Adipocyte (in vitro differentiated cells): ENCODE measurements around the gene SUFU.

Experiments used
- DNase-seq: peaks from one replicate; pipeline ENCODE4 v3.0.0-alpha.2; 2015; ENCODE audit warnings: low read depth
- H3K27me3 ChIP-seq: replicated peaks from 2 replicates; pipeline ENCODE4 v1.7.0; 2013; ENCODE audit warnings: mild to moderate bottlenecking, low read length, moderate library complexity; ENCODE audit not compliant: control insufficient read depth, insufficient read depth
- H3K36me3 ChIP-seq: 2 replicates; pipeline ENCODE4 v1.7.0; 2013; ENCODE audit warnings: low read length, mild to moderate bottlenecking, moderate library complexity; ENCODE audit not compliant: control insufficient read depth, insufficient read depth, severe bottlenecking
- H3K4me1 ChIP-seq: 2 replicates; pipeline ENCODE4 v1.7.0; 2013; ENCODE audit warnings: mild to moderate bottlenecking, low read length, moderate library complexity; ENCODE audit not compliant: control insufficient read depth, insufficient read depth
- H3K4me3 ChIP-seq: 2 replicates; pipeline ENCODE4 v1.7.0; 2013; ENCODE audit warnings: mild to moderate bottlenecking, low read length, moderate library complexity
- H3K9ac ChIP-seq: 2 replicates; pipeline ENCODE4 v1.7.0; 2013; ENCODE audit warnings: mild to moderate bottlenecking, low read length, moderate library complexity
- H3K9me3 ChIP-seq: 2 replicates; pipeline ENCODE4 v1.7.0; 2013; ENCODE audit warnings: mild to moderate bottlenecking, low read length, moderate library complexity; ENCODE audit not compliant: control insufficient read depth

SUFU gene

GRCh38 chr10:102540023-102540422 lies 36.3 kb downstream of the SUFU start:
- no peak overlapping the region for H3K4me3 ChIP-seq
- no peak for DNase-seq
- H3K27me3 ChIP-seq: no peaks in the 10 kb centered on the region
- H3K9ac ChIP-seq: no peak overlapping the region
- H3K36me3 ChIP-seq: peaks cover 2% of the 10 kb centered on the region
- peaks cover 6% of the 10 kb centered on the region for H3K4me1 ChIP-seq
- H3K9me3 ChIP-seq: no peaks in the 10 kb centered on the region

GRCh38 chr10:102542800-102543418 lies 39.1 kb downstream of the SUFU start:
- DNase-seq: peak; percentile 57
- Histone ChIP-seq H3K9ac (no peak overlapping the region), H3K4me1 (peaks cover 23% of the 10 kb centered on the region), H3K27me3 (no peaks in the 10 kb centered on the region), H3K36me3 (peaks cover 2% of the 10 kb centered on the region), H3K4me3 (no peak overlapping the region), H3K9me3 (no peaks in the 10 kb centered on the region)

GRCh38 chr10:102545265-102545871 lies 41.6 kb downstream of the SUFU start:
- H3K4me3 ChIP-seq: no peak overlapping the region
- H3K9ac ChIP-seq: no peak overlapping the region
- no peak for DNase-seq
- peaks cover 33% of the 10 kb centered on the region for H3K4me1 ChIP-seq
- H3K9me3 ChIP-seq: no peaks in the 10 kb centered on the region
- peaks cover 9% of the 10 kb centered on the region for H3K36me3 ChIP-seq
- no peaks in the 10 kb centered on the region for H3K27me3 ChIP-seq

- no peaks in the 10 kb centered on the region for H3K27me3 ChIP-seq
- peaks cover 33% of the 10 kb centered on the region for H3K4me1 ChIP-seq
- H3K36me3 ChIP-seq: peaks cover 16% of the 10 kb centered on the region
- H3K9me3 ChIP-seq: no peaks in the 10 kb centered on the region
- DNase-seq: no peak
- H3K4me3 ChIP-seq: no peak overlapping the region
- no peak overlapping the region for H3K9ac ChIP-seq
Observed at GRCh38 chr10:102545997-102546396, 42.2 kb downstream of the SUFU start.

GRCh38 chr10:102546606-102547320 lies 43.0 kb downstream of the SUFU start:
- peak; percentile 85 for DNase-seq
- Histone ChIP-seq H3K36me3 (peaks cover 17% of the 10 kb centered on the region), H3K9me3 (no peaks in the 10 kb centered on the region)

GRCh38 chr10:102549549-102549948 lies 45.8 kb downstream of the SUFU start:
- Histone ChIP-seq H3K27me3 (no peaks in the 10 kb centered on the region), H3K9ac (no peak overlapping the region), H3K9me3 (no peaks in the 10 kb centered on the region), H3K4me1 (peaks cover 27% of the 10 kb centered on the region), H3K36me3 (peaks cover 23% of the 10 kb centered on the region), H3K4me3 (no peak overlapping the region)
- peak; percentile 78 for DNase-seq

More at GRCh38 chr10:102546606-102547320, 43.0 kb downstream of the SUFU start:
- H3K9ac ChIP-seq: no peak overlapping the region
- peaks cover 33% of the 10 kb centered on the region for H3K4me1 ChIP-seq
- no peaks in the 10 kb centered on the region for H3K27me3 ChIP-seq
- peak overlapping the region; percentile 34 for H3K4me3 ChIP-seq

GRCh38 chr10:102550636-102551210 lies 47.0 kb downstream of the SUFU start:
- peaks cover 23% of the 10 kb centered on the region for H3K36me3 ChIP-seq
- no peak overlapping the region for H3K4me3 ChIP-seq
- no peaks in the 10 kb centered on the region for H3K27me3 ChIP-seq
- no peak for DNase-seq
- no peaks in the 10 kb centered on the region for H3K9me3 ChIP-seq
- no peak overlapping the region for H3K9ac ChIP-seq
- peaks cover 29% of the 10 kb centered on the region for H3K4me1 ChIP-seq

- no peak overlapping the region for H3K4me3 ChIP-seq
Observed at GRCh38 chr10:102552533-102552932, 48.8 kb downstream of the SUFU start.

GRCh38 chr10:102553771-102554170 lies 50.0 kb downstream of the SUFU start:
- no peak for DNase-seq
- Histone ChIP-seq H3K9me3 (no peaks in the 10 kb centered on the region), H3K9ac (no peak overlapping the region), H3K36me3 (peaks cover 23% of the 10 kb centered on the region), H3K27me3 (no peaks in the 10 kb centered on the region), H3K4me1 (peaks cover 18% of the 10 kb centered on the region), H3K4me3 (no peak overlapping the region)

More at GRCh38 chr10:102552533-102552932, 48.8 kb downstream of the SUFU start:
- no peak for DNase-seq
- H3K27me3 ChIP-seq: no peaks in the 10 kb centered on the region
- peaks cover 18% of the 10 kb centered on the region for H3K4me1 ChIP-seq
- H3K36me3 ChIP-seq: peaks cover 23% of the 10 kb centered on the region
- no peaks in the 10 kb centered on the region for H3K9me3 ChIP-seq
- H3K9ac ChIP-seq: no peak overlapping the region

- Histone ChIP-seq H3K9ac (no peak overlapping the region), H3K9me3 (no peaks in the 10 kb centered on the region), H3K27me3 (no peaks in the 10 kb centered on the region), H3K4me1 (peaks cover 17% of the 10 kb centered on the region), H3K4me3 (no peak overlapping the region), H3K36me3 (peaks cover 23% of the 10 kb centered on the region)
- DNase-seq: no peak
Observed at GRCh38 chr10:102554531-102554930, 50.8 kb downstream of the SUFU start.

- H3K4me3 ChIP-seq: no peak overlapping the region
- H3K9ac ChIP-seq: no peak overlapping the region
- DNase-seq: peak; percentile 70
- no peaks in the 10 kb centered on the region for H3K9me3 ChIP-seq
- H3K4me1 ChIP-seq: peaks cover 13% of the 10 kb centered on the region
- H3K36me3 ChIP-seq: peaks cover 11% of the 10 kb centered on the region
- H3K27me3 ChIP-seq: no peaks in the 10 kb centered on the region
Observed at GRCh38 chr10:102555781-102556328, 52.1 kb downstream of the SUFU start.
